WI38 (cell line): ENCODE results near the gene CCSER1.
"Not testable (repeated sequence)": the region's sequence is repeated elsewhere in the genome, so short reads cannot be mapped to it uniquely, and the experiment has no call there.

Experiments
- H3K4me3 ChIP-seq: 2 replicates; pipeline ENCODE4 v1.5.1; 2011; ENCODE audit warnings: low read depth, mild to moderate bottlenecking, control low read depth, low read length
- CTCF ChIP-seq: IDR thresholded peaks from 2 replicates; pipeline ENCODE4 v1.5.1; 2012; ENCODE audit warnings: low read depth, mild to moderate bottlenecking, control low read depth, low read length

The CCSER1 gene

GRCh38 chr4:91620952-91621351 is 1493.8 kb downstream of the CCSER1 start:
- TF ChIP-seq CTCF: no peak
- H3K4me3 ChIP-seq: no peak overlapping the region

DNA sequence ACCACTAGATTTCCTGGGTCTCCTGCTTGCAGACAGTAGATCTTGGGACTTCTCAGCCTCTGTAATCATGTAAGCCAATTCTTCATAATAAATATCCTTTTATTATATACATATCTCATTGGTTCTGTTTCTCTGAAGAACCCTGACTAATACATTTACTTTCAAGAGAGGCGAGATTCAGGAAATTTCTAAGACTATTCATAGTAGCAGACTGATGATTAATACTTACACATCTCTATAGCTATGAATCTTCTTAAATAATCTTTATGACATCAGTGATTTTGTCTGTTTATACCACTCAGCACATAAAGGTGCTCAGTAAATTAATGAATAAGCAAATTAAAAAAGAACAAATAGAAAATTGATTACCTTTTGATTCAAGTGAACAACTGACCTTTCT is 1494.3 kb downstream of the CCSER1 start:
- H3K4me3 ChIP-seq: no peak overlapping the region

GRCh38 chr4:91622925-91623602 is 1495.9 kb downstream of the CCSER1 start:
- no peak overlapping the region for H3K4me3 ChIP-seq
- no peak for TF ChIP-seq CTCF

More for the DNA sequence above, 1494.3 kb downstream of the CCSER1 start:
- no peak for TF ChIP-seq CTCF

DNA sequence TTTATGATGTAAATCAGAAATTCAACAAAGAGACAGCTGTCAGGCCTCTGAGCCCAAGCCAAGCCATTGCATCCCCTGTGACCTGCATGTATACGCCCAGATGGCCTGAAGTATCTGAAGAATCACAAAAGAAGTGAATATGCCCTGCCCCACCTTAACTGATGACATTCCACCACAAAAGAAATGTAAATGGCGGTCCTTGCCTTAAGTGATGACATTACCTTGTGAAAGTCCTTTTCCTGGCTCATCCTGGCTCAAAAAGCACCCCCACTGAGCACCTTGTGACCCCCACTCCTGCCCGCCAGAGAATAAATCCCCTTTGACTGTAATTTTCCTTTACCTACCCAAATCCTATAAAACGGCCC is 1496.4 kb downstream of the CCSER1 start:
- H3K4me3 ChIP-seq: not testable (repeated sequence)

- TF ChIP-seq CTCF: no peak
These were observed 1502.9 kb downstream of the CCSER1 start for GRCh38 chr4:91630054-91630453.

DNA sequence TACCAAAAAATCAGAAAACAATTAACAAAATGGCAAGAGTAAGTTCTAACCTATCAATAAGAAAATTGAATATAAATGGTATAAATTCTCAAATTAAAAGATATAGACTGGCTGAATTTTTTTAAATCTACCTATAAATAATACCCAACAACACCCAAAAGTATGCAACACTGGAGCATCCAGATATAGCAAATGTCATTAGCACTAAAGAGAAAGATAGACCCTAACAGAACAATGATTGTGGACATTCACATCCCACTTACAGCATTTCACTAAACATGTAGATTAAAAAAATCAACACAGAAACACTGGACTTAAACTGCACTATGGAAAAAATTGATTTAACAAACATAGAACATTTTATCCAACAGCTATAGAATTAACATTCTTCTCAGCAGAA is 1503.6 kb downstream of the CCSER1 start:
- no peak for TF ChIP-seq CTCF
- no peak overlapping the region for H3K4me3 ChIP-seq

More at GRCh38 chr4:91630054-91630453, 1502.9 kb downstream of the CCSER1 start:
- H3K4me3 ChIP-seq: no peak overlapping the region

GRCh38 chr4:91631335-91631734 is 1504.1 kb downstream of the CCSER1 start:
- no peak for TF ChIP-seq CTCF

GRCh38 chr4:91636083-91636482 is 1508.9 kb downstream of the CCSER1 start:
- H3K4me3 ChIP-seq: no peak overlapping the region
- no peak for TF ChIP-seq CTCF

More at GRCh38 chr4:91631335-91631734, 1504.1 kb downstream of the CCSER1 start:
- H3K4me3 ChIP-seq: no peak overlapping the region
